CD14-positive monocyte (primary cell): ENCODE results near the gene ARHGEF11. TPM values are rescaled to one million over a fixed set of nuclear protein-coding genes. Genes with fewer than 3 reads are reported as not detected.

Experiments used
- DNase-seq, 3 donors: peaks; one replicate each; pipeline ENCODE4 v3.0.0-alpha.2; 2011 to 2022
- H2AFZ ChIP-seq: 2 replicates; pipeline ENCODE4 v1.6.0; 2012; ENCODE audit warnings: mild to moderate bottlenecking, low read depth, low read length, inconsistent platforms; ENCODE audit not compliant: insufficient read depth, poor library complexity, severe bottlenecking
- H3K27ac ChIP-seq, 2 donors: 1 replicate in 1 of 2; 2 replicates in 1 of 2; pipeline ENCODE4 v1.5.1; 2012 to 2013; ENCODE audit warnings: low read length in 2 of 2, control low read depth in 1 of 2, inconsistent platforms in 1 of 2, low read depth in 1 of 2, mild to moderate bottlenecking in 1 of 2
- H3K27me3 ChIP-seq, 2 donors: one replicate each; pipeline versions ENCODE4 v1.6.0 to v1.6.1; 2011 to 2013; ENCODE audit warnings: low read length in 2 of 2; ENCODE audit not compliant: control insufficient read depth in 2 of 2, insufficient read depth in 2 of 2
- H3K36me3 ChIP-seq, 2 donors: replicated peaks in 1 of 2; 1 replicate in 1 of 2; 2 replicates in 1 of 2; pipeline versions ENCODE4 v1.5.1 to v1.6.1; 2012 to 2013; ENCODE audit warnings: low read length in 2 of 2, control low read depth in 1 of 2, inconsistent platforms in 1 of 2, mild to moderate bottlenecking in 1 of 2; ENCODE audit not compliant: insufficient read depth in 2 of 2, control insufficient read depth in 1 of 2
- H3K4me1 ChIP-seq, 2 donors: 1 replicate in 1 of 2; 2 replicates in 1 of 2; pipeline versions ENCODE4 v1.5.1 to v1.6.1; 2012 to 2013; ENCODE audit warnings: low read length in 2 of 2, control low read depth in 1 of 2, inconsistent platforms in 1 of 2, mild to moderate bottlenecking in 1 of 2, moderate library complexity in 1 of 2; ENCODE audit not compliant: insufficient read depth in 2 of 2, control insufficient read depth in 1 of 2
- H3K4me2 ChIP-seq: replicated peaks from 2 replicates; pipeline ENCODE3; 2012; ENCODE audit warnings: low read length, moderate library complexity, mild to moderate bottlenecking; ENCODE audit not compliant: poor library complexity, severe bottlenecking; ENCODE audit errors: extremely low read depth
- H3K4me3 ChIP-seq, 3 experiments: fragments of 200-600 bp in 1 of 3; sonication (generic) in 1 of 3; replicated peaks in 1 of 3; 1 replicate in 2 of 3; 2 replicates in 1 of 3; pipeline ENCODE4 v1.5.1; 2011 to 2013; ENCODE audit warnings: low read length in 3 of 3, mild to moderate bottlenecking in 3 of 3, control low read depth in 2 of 3, low read depth in 2 of 3, inconsistent platforms in 1 of 3, moderate library complexity in 1 of 3
- H3K79me2 ChIP-seq: 2 replicates; pipeline ENCODE4 v1.6.0; 2012; ENCODE audit warnings: mild to moderate bottlenecking, control low read depth, inconsistent platforms, low read length, moderate library complexity; ENCODE audit not compliant: insufficient read depth
- H3K9ac ChIP-seq: 2 replicates; pipeline ENCODE4 v1.6.0; 2017; ENCODE audit warnings: low read length, mild to moderate bottlenecking; ENCODE audit not compliant: insufficient read depth, poor library complexity, severe bottlenecking
- H3K9me3 ChIP-seq, 2 donors: replicated peaks in 1 of 2; 1 replicate in 1 of 2; 2 replicates in 1 of 2; pipeline versions ENCODE4 v1.5.1 to v1.6.1; 2012 to 2013; ENCODE audit warnings: low read length in 2 of 2, control low read depth in 1 of 2; ENCODE audit not compliant: control insufficient read depth in 1 of 2, insufficient read depth in 1 of 2
- H4K20me1 ChIP-seq: 2 replicates; pipeline ENCODE4 v1.6.0; 2012; ENCODE audit warnings: mild to moderate bottlenecking, low read length, control low read depth, moderate library complexity; ENCODE audit not compliant: insufficient read depth
- H3K27ac Mint-ChIP-seq, 7 donors: one replicate each; pipeline ENCODE4 v1.8.0; 2020; ENCODE audit warnings: mild to moderate bottlenecking in 7 of 7, mixed read lengths in 7 of 7, moderate library complexity in 6 of 7, inconsistent platforms in 2 of 7
- H3K27me3 Mint-ChIP-seq, 3 donors: one replicate each; pipeline ENCODE4 v1.8.0; 2021 to 2022; ENCODE audit warnings: low read depth in 3 of 3, mild to moderate bottlenecking in 3 of 3, mixed read lengths in 3 of 3, moderate library complexity in 3 of 3, inconsistent platforms in 1 of 3
- H3K36me3 Mint-ChIP-seq, 2 donors: one replicate each; pipeline ENCODE4 v1.8.0; 2020; ENCODE audit warnings: mixed read lengths in 2 of 2, inconsistent platforms in 1 of 2, mild to moderate bottlenecking in 1 of 2
- H3K4me1 Mint-ChIP-seq: one replicate; pipeline ENCODE4 v1.8.0; 2020; ENCODE audit warnings: mild to moderate bottlenecking, mixed read lengths
- H3K4me3 Mint-ChIP-seq, 2 donors: one replicate each; pipeline ENCODE4 v1.8.0; 2020; ENCODE audit warnings: mild to moderate bottlenecking in 2 of 2, mixed read lengths in 2 of 2, moderate library complexity in 1 of 2
- H3K9me3 Mint-ChIP-seq, 7 donors: one replicate each; pipeline ENCODE4 v1.8.0; 2020 to 2022; ENCODE audit warnings: mixed read lengths in 7 of 7, mild to moderate bottlenecking in 6 of 7, moderate library complexity in 6 of 7, inconsistent platforms in 2 of 7
- WGBS: methylation state at CpG from one replicate; pipeline ENCODE4 v1.1.5; 2013; ENCODE audit warnings: missing lambda C conversion rate; ENCODE audit not compliant: insufficient coverage; 5-methylcytosine and 5-hydroxymethylcytosine counted together
- intact Hi-C, 2 donors: fragments of 100-400 bp; cut with micrococcal nuclease; formaldehyde crosslinking; loops; one replicate each; pipeline versions ENCODE4 v1.15.0 to v1.15.1; 2023
- polyA plus RNA-seq, 3 donors: library from polyadenylated mRNA; depleted of rRNA in 1 of 3; unstranded in 2 of 3; stranded (reverse) in 1 of 3; fragments of 300-500 nt in 2 of 3; fragments of >200 nt in 1 of 3; fragmentation: Illumina TruSeq in 2 of 3; gene quantifications; 1 replicate in 2 of 3; 2 replicates in 1 of 3; pipeline ENCODE4 v1.2.3, GENCODE V29; 2012 to 2021
- TF ChIP-seq, protein P1 (sequence below): fragments of 200-600 bp; IDR thresholded peaks from one replicate; pipeline ENCODE4 v1.8.0; 2022; ENCODE audit warnings: antibody characterized with exemption, mild to moderate bottlenecking

ARHGEF11 gene
- polyA plus RNA-seq, 3 donors: 17.0 to 78.5 (median 17.7) TPM

DNA sequence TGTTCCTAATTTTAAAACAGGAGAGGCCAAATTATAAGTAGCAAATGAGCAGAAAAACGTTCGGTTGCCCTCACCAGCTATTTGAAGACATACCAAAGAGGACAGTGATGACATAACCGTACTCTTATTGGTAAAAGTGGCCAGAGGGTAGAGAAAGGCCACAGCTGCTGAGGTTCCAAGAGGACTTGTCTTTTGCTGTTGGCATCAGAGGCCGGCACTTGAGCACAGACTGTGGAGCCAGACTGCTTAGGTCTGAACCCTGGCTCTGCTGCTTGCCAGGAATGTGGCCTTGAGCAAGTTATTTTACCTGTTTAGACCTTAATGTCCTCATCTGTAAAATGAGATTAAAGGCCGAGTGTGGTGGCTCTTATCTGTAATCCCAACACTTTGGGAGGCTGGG is 39.2 kb upstream of the ARHGEF11 start:
- no peak overlapping the region for H3K27ac Mint-ChIP-seq
- intact Hi-C loops: no loop called here
- Histone ChIP-seq H3K36me3 (no peaks in the 10 kb centered on the region), H3K9ac (no peak overlapping the region), H3K4me3 (no peak overlapping the region), H3K27ac (no peak overlapping the region), H3K27me3 (no peaks in the 10 kb centered on the region), H3K9me3 (no peaks in the 10 kb centered on the region), H3K4me1 (peaks cover 19% of the 10 kb centered on the region in 2 donors), H2AFZ (no peak overlapping the region), H4K20me1 (no peaks in the 10 kb centered on the region), H3K4me2 (no peak overlapping the region), H3K79me2 (no peaks in the 10 kb centered on the region)
- TF ChIP-seq, protein P1, sequence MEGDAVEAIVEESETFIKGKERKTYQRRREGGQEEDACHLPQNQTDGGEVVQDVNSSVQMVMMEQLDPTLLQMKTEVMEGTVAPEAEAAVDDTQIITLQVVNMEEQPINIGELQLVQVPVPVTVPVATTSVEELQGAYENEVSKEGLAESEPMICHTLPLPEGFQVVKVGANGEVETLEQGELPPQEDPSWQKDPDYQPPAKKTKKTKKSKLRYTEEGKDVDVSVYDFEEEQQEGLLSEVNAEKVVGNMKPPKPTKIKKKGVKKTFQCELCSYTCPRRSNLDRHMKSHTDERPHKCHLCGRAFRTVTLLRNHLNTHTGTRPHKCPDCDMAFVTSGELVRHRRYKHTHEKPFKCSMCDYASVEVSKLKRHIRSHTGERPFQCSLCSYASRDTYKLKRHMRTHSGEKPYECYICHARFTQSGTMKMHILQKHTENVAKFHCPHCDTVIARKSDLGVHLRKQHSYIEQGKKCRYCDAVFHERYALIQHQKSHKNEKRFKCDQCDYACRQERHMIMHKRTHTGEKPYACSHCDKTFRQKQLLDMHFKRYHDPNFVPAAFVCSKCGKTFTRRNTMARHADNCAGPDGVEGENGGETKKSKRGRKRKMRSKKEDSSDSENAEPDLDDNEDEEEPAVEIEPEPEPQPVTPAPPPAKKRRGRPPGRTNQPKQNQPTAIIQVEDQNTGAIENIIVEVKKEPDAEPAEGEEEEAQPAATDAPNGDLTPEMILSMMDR: no peak
- no peaks in the 10 kb centered on the region for H3K36me3 Mint-ChIP-seq
- peaks cover 0 to 8% (median 3%) of the 10 kb centered on the region in 3 donors for H3K27me3 Mint-ChIP-seq
- 93% methylated on average over 5 of the region's 5 CpGs for WGBS
- no peak for DNase-seq
- no peak overlapping the region for H3K4me3 Mint-ChIP-seq
- peaks cover 11% of the 10 kb centered on the region for H3K4me1 Mint-ChIP-seq
- H3K9me3 Mint-ChIP-seq: peaks cover 0 to 2% (median 0%) of the 10 kb centered on the region in 7 donors

DNA sequence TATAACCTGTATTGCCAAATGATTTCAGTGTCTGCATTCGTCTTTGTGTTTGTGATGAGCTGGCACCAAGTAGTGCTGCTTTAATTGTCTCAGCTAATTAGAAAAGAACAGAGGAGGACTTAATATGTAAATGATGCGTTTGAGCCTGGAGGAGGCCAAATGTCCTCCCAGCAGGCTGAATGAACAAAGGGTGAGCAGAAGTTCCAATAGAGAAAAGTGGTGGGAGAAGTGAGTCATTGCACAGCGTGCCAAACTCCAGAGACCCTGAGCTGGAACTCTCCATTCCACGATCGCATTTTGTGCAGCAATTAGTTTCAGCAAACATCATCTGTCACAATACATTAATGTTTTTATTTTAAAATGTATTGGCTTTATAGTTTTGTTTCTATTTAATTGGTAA is 36.2 kb upstream of the ARHGEF11 start:
- no peaks in the 10 kb centered on the region for H3K9me3 ChIP-seq
- no peak overlapping the region for H3K9ac ChIP-seq
- peaks cover 0 to 3% (median 0%) of the 10 kb centered on the region in 7 donors for H3K9me3 Mint-ChIP-seq
- H3K4me2 ChIP-seq: no peak overlapping the region
- TF ChIP-seq, protein P1: no peak
- no peak overlapping the region for H3K4me3 ChIP-seq
- DNase-seq: no peak
- H3K4me1 Mint-ChIP-seq: peaks cover 13% of the 10 kb centered on the region
- H3K27me3 ChIP-seq: no peaks in the 10 kb centered on the region
- no peaks in the 10 kb centered on the region for H3K36me3 Mint-ChIP-seq
- H2AFZ ChIP-seq: no peak overlapping the region
- no peak overlapping the region for H3K4me3 Mint-ChIP-seq
- no peaks in the 10 kb centered on the region for H3K36me3 ChIP-seq
- 100% methylated on average over 2 of the region's 5 CpGs for WGBS
- peaks cover 19% of the 10 kb centered on the region in 2 donors for H3K4me1 ChIP-seq
- H3K79me2 ChIP-seq: no peaks in the 10 kb centered on the region
- no peak overlapping the region for H3K27ac Mint-ChIP-seq
- no peaks in the 10 kb centered on the region for H4K20me1 ChIP-seq
- peaks cover 3 to 16% (median 4%) of the 10 kb centered on the region in 3 donors for H3K27me3 Mint-ChIP-seq
- no peak overlapping the region for H3K27ac ChIP-seq
- intact Hi-C loops: no loop called here
